Mucosa of descending colon (tissue), 3 donors: ENCODE data around the gene FURIN. TPM values are rescaled to one million over a fixed set of nuclear protein-coding genes. Genes with fewer than 3 reads are reported as not detected.
"Not testable (repeated sequence)": the region's sequence is repeated elsewhere in the genome, so short reads cannot be mapped to it uniquely, and the experiment has no call there.

ENCODE experiments used
- ATAC-seq: fragments of 200-7000 bp; cut with Tn5 transposase; one replicate; pipeline ENCODE4 v1.9.1; 2020; ENCODE audit warnings: mild to moderate bottlenecking, moderate library complexity
- DNase-seq, 3 donors: peaks; one replicate each; pipeline ENCODE4 v3.0.0-alpha.2; 2020
- H3K36me3 ChIP-seq: fragments of 200-600 bp; one replicate; pipeline ENCODE4 v1.8.0; 2021; ENCODE audit warnings: low read depth, mild to moderate bottlenecking
- H3K4me1 ChIP-seq: fragments of 200-600 bp; one replicate; pipeline ENCODE4 v1.8.0; 2021; ENCODE audit warnings: low read depth, mild to moderate bottlenecking
- H3K4me3 ChIP-seq: fragments of 200-600 bp; one replicate; pipeline ENCODE4 v1.8.0; 2021; ENCODE audit warnings: mild to moderate bottlenecking
- H3K9me3 ChIP-seq: fragments of 200-600 bp; one replicate; pipeline ENCODE4 v1.8.0; 2021; ENCODE audit warnings: mild to moderate bottlenecking
- intact Hi-C, 2 donors: fragments of 100-400 bp; cut with DNase I in 1 of 2; cut with micrococcal nuclease in 1 of 2; formaldehyde crosslinking; loops; one replicate each; pipeline versions ENCODE4 v1.11.0 to v1.11.1; 2022; cut with DNase I, micrococcal nuclease
- total RNA-seq, 3 donors: library from RNA; stranded (reverse); fragmentation: NEBNext Ultra II Directional in 2 of 3; extraction: Animal tissue kit (Norgen Biotek cat#: 25700) in 2 of 3; gene quantifications; one replicate each; pipeline versions ENCODE4 v1.2.1 to v1.2.4, GENCODE V29; 2021 to 2023
- TF ChIP-seq, protein P1 (sequence below): fragments of 200-600 bp; IDR thresholded peaks from one replicate; pipeline ENCODE4 v1.8.0; 2022; ENCODE audit warnings: antibody characterized with exemption, mild to moderate bottlenecking
- donor health status: DM: no; HTN: no; CAD: no; lungs with moderate emphysema.
- donor health status: DM: no; HTN: no; CAD: no.
- donor health status: DM: no; HTN: yes; CAD: no.

Gene FURIN
- total RNA-seq, 3 donors from 2014 or later: 65.9 to 83.4 (median 67.4) TPM

- ATAC-seq: no peak
Measured at GRCh38 chr15:90893175-90894090, 25.0 kb downstream of the FURIN start.

DNA sequence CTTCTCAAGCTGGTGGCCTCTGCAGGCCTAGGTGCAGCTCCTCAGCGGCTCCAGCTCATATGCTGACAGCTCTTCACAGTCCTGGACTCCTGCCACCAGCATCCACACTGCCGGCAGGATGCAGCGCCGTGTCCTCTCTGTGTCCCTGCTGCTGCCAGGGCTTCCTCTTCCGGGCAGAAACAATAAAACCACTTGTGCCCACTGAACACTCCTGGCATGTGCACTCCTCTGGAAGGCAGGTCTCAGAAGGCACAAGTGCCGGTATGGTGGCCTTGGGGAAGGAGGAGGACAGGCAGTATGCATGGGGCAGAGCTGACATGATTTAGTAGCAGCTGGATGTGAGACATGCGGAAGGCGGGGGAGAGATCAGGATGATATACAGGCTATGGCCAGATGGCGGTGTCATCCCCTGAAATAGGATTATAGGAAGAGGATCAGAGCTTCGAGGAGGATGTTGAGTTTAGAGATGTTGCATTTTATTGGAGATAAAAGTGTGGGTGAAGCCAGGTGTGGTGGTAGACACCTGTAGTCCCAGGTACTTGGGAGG lies 27.3 kb downstream of the FURIN start:
- ATAC-seq (no peak), DNase-seq (no peak)
- intact Hi-C loops: no loop called here
- TF ChIP-seq, protein P1, sequence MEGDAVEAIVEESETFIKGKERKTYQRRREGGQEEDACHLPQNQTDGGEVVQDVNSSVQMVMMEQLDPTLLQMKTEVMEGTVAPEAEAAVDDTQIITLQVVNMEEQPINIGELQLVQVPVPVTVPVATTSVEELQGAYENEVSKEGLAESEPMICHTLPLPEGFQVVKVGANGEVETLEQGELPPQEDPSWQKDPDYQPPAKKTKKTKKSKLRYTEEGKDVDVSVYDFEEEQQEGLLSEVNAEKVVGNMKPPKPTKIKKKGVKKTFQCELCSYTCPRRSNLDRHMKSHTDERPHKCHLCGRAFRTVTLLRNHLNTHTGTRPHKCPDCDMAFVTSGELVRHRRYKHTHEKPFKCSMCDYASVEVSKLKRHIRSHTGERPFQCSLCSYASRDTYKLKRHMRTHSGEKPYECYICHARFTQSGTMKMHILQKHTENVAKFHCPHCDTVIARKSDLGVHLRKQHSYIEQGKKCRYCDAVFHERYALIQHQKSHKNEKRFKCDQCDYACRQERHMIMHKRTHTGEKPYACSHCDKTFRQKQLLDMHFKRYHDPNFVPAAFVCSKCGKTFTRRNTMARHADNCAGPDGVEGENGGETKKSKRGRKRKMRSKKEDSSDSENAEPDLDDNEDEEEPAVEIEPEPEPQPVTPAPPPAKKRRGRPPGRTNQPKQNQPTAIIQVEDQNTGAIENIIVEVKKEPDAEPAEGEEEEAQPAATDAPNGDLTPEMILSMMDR: no peak
- Histone ChIP-seq H3K4me1 (no peaks in the 10 kb centered on the region), H3K4me3 (no peak overlapping the region), H3K36me3 (no peaks in the 10 kb centered on the region), H3K9me3 (no peaks in the 10 kb centered on the region)

More at GRCh38 chr15:90893175-90894090, 25.0 kb downstream of the FURIN start:
- Histone ChIP-seq H3K9me3 (no peaks in the 10 kb centered on the region), H3K4me3 (no peak overlapping the region), H3K4me1 (no peaks in the 10 kb centered on the region), H3K36me3 (no peaks in the 10 kb centered on the region)
- TF ChIP-seq, protein P1: no peak
- intact Hi-C loops: no loop called here
- no peak for DNase-seq

DNA sequence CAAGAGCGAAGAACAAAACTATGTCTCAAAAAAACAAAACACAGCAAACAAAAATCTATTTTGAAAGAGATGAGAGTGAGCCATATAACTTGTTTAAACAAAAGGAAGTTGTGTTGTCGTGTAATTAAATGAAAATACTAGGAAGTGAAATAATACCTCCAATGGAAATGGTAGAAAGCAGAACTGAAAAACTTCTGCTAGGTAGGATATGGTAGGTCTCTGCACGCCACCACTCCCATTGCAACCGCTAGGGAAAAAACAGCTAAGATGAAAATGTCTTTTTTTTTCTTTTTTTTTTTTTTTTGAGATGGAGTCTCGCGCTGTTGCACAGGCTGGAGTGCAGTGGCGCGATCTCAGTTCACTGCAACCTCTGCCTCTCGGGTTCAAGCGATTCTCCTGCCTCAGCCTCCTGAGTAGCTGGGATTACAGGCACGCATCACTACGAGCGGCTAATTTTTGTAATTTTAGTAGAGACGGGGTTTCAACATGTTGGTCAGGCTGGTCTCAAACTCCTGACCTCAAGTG lies 28.8 kb downstream of the FURIN start:
- ATAC-seq, H3K4me1 ChIP-seq, H3K36me3 ChIP-seq, intact Hi-C loops, H3K9me3 ChIP-seq, H3K4me3 ChIP-seq: not testable (repeated sequence)
- DNase-seq: peak in 1 of 3 donors; percentile 25

DNA sequence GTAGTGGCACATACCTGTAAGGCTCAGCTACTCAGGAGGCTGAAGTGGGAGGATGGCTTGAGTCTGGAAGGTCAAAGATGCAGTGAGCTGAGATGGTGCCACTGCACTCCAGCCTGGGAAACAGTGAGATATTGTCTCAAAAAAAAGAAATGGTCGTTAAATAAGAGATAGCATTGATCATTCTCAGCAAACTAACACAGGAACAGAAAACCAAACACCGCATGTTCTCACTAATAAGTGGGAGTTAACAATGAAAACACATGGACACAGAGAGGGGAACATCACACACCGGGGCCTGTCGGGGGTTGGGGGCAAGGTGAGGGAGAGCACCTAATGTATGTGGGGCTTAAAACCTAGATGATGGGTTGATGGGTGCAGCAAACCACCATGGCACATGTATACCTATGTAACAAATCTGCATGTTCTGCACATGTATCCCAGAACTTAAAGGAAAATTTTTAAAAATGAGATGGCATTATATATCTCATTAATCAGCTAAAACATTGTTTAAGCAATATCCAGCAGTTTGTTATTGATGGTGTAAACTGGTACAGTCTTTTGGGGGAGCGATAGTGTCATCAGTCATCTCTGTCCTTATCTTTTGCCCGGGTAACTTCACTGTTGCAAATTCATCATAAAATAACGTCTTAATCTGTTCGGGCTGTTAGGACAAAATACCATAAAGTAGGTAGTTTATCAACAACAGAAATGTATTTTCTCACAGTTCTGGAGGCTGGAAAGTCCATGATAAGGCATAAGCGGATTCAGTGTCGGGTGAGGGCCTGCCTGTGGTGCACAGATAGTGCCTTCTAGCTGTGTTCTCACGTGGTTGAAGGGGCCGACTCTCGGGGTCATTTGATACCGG lies 33.0 kb downstream of the FURIN start:
- Histone ChIP-seq H3K4me3 (no peak overlapping the region), H3K9me3 (no peaks in the 10 kb centered on the region), H3K4me1 (peaks cover 19% of the 10 kb centered on the region), H3K36me3 (no peaks in the 10 kb centered on the region)
- intact Hi-C loops: no loop called here
- ATAC-seq (no peak), DNase-seq (peak in 1 of 3 donors; percentile 34)
- TF ChIP-seq, protein P1: no peak

GRCh38 chr15:90902040-90902839 lies 33.9 kb downstream of the FURIN start:
- Histone ChIP-seq H3K4me1 (peaks cover 19% of the 10 kb centered on the region), H3K9me3 (no peaks in the 10 kb centered on the region), H3K4me3 (peak overlapping the region; percentile 70), H3K36me3 (no peaks in the 10 kb centered on the region)
- TF ChIP-seq, protein P1: peak; percentile 85
- intact Hi-C loops: no loop called here
- DNase-seq (peak; percentile 86 to 88 (median 87)), ATAC-seq (peak; percentile 90)
